H1 (cell line): Measurements from ENCODE around the gene NCCRP1. TPM values are rescaled to one million over a fixed set of nuclear protein-coding genes. Genes with fewer than 3 reads are reported as not detected.

Experiments used
- CTCF ChIA-PET: fragments of 300-600 bp; sonication (Branson Sonifier 250); formaldehyde crosslinking; loops from one replicate; lab custom pipeline; 2021; ENCODE audit not compliant: partially characterized antibody; lab: Charles Lee
- POLR2A ChIA-PET: fragments of 300-600 bp; sonication (Branson Sonifier 250); formaldehyde crosslinking; loops from one replicate; lab custom pipeline; 2021; ENCODE audit warnings: inconsistent platforms; ENCODE audit not compliant: partially characterized antibody; lab: Charles Lee
- DNase-seq, 2 experiments: peaks; one replicate each; pipeline versions ENCODE4 v3.0.0 to v3.0.0-alpha.2; 2010 to 2022; ENCODE audit warnings: low spot score in 2 of 2, low read depth in 1 of 2, mixed read lengths in 1 of 2
- FAIRE-seq: peaks from 2 replicates; lab custom pipeline; 2011; peaks lifted over from hg19 to GRCh38; lab: Jason Lieb, UNC
- H2AFZ ChIP-seq: 2 replicates; pipeline ENCODE4 v1.8.1; 2012; ENCODE audit warnings: low read length, inconsistent platforms
- H2AK5ac ChIP-seq: 2 replicates; pipeline ENCODE4 v1.6.1; 2013; ENCODE audit warnings: low read depth, low read length
- H2BK120ac ChIP-seq: replicated peaks from 2 replicates; pipeline ENCODE3; 2013; ENCODE audit warnings: low read depth, low read length, inconsistent platforms
- H2BK12ac ChIP-seq: 2 replicates; pipeline ENCODE4 v1.6.1; 2013; ENCODE audit warnings: low read depth, low read length
- H2BK15ac ChIP-seq: 2 replicates; pipeline ENCODE4 v1.6.1; 2013; ENCODE audit warnings: low read length
- H2BK20ac ChIP-seq: 2 replicates; pipeline ENCODE4 v1.6.1; 2013; ENCODE audit warnings: low read length
- H2BK5ac ChIP-seq: 2 replicates; pipeline ENCODE4 v1.6.1; 2013; ENCODE audit warnings: low read depth, low read length
- H3K14ac ChIP-seq: 2 replicates; pipeline ENCODE4 v1.6.1; 2013; ENCODE audit warnings: inconsistent platforms; ENCODE audit not compliant: insufficient read length
- H3K18ac ChIP-seq: 2 replicates; pipeline ENCODE4 v1.6.1; 2013; ENCODE audit warnings: low read length; ENCODE audit errors: extremely low read depth
- H3K23ac ChIP-seq: 2 replicates; pipeline ENCODE4 v1.6.1; 2013; ENCODE audit warnings: inconsistent platforms; ENCODE audit not compliant: insufficient read length
- H3K23me2 ChIP-seq: 2 replicates; pipeline ENCODE4 v1.6.1; 2013; ENCODE audit warnings: low read depth, low read length
- H3K27ac ChIP-seq: 2 replicates; pipeline ENCODE4 v1.6.1; 2011; ENCODE audit warnings: low read depth, low read length, inconsistent platforms
- H3K27me3 ChIP-seq, 4 experiments: replicated peaks in 1 of 4; 1 replicate in 1 of 4; 2 replicates in 3 of 4; pipeline versions ENCODE4 v1.6.1 to v1.8.1; 2011 to 2013; ENCODE audit warnings: low read length in 3 of 4, mild to moderate bottlenecking in 3 of 4, inconsistent platforms in 2 of 4, mixed read lengths in 2 of 4, moderate library complexity in 1 of 4; ENCODE audit not compliant: control insufficient read depth in 3 of 4, insufficient read depth in 3 of 4; ENCODE audit errors: extremely low read depth in 1 of 4
- H3K36me3 ChIP-seq, 4 experiments: 2 replicates each; pipeline versions ENCODE4 v1.6.1 to v1.8.1; 2011 to 2013; ENCODE audit warnings: mild to moderate bottlenecking in 4 of 4, low read length in 3 of 4, moderate library complexity in 2 of 4, control low read depth in 1 of 4, inconsistent platforms in 1 of 4; ENCODE audit not compliant: insufficient read depth in 4 of 4, control insufficient read depth in 2 of 4
- H3K4ac ChIP-seq: replicated peaks from 2 replicates; pipeline ENCODE3; 2013; ENCODE audit warnings: low read length, low read depth, mixed read lengths, inconsistent platforms; ENCODE audit not compliant: insufficient read length
- H3K4me1 ChIP-seq, 4 experiments: replicated peaks in 1 of 4; 1 replicate in 1 of 4; 2 replicates in 3 of 4; pipeline versions ENCODE4 v1.6.1 to v1.8.1; 2011 to 2013; ENCODE audit warnings: low read length in 3 of 4, inconsistent platforms in 2 of 4, mixed read lengths in 1 of 4; ENCODE audit not compliant: insufficient read depth in 4 of 4, control insufficient read depth in 3 of 4
- H3K4me2 ChIP-seq, 2 experiments: 2 replicates each; pipeline versions ENCODE4 v1.6.1 to v1.8.1; 2011 to 2013; ENCODE audit warnings: low read depth in 2 of 2, low read length in 2 of 2, control low read depth in 1 of 2, inconsistent platforms in 1 of 2, mild to moderate bottlenecking in 1 of 2; ENCODE audit not compliant: insufficient read depth in 1 of 2
- H3K4me3 ChIP-seq, 4 experiments: fragments of 200-600, 300-600 bp in 1 of 4; sonication (generic), shearing (Covaris generic), sonication (Bioruptor Twin) in 1 of 4; 2 replicates each; pipeline versions ENCODE4 v1.5.1 to v1.8.1; 2011 to 2016; ENCODE audit warnings: low read length in 4 of 4, low read depth in 3 of 4, control low read depth in 2 of 4, inconsistent platforms in 2 of 4, mild to moderate bottlenecking in 2 of 4, mixed read lengths in 1 of 4, moderate library complexity in 1 of 4; ENCODE audit not compliant: insufficient read depth in 2 of 4; ENCODE audit errors: extremely low read depth in 1 of 4
- H3K56ac ChIP-seq: replicated peaks from 2 replicates; pipeline ENCODE3; 2013; ENCODE audit warnings: low read depth, mild to moderate bottlenecking, mixed read lengths, low read length, inconsistent platforms; ENCODE audit not compliant: insufficient read length
- H3K79me1 ChIP-seq: 2 replicates; pipeline ENCODE4 v1.6.1; 2013; ENCODE audit warnings: low read depth, low read length, control low read depth
- H3K79me2 ChIP-seq, 2 experiments: 2 replicates each; pipeline versions ENCODE4 v1.6.1 to v1.8.1; 2012 to 2013; ENCODE audit warnings: low read length in 2 of 2, mild to moderate bottlenecking in 2 of 2, inconsistent platforms in 1 of 2; ENCODE audit not compliant: insufficient read depth in 2 of 2, control insufficient read depth in 1 of 2
- H3K9ac ChIP-seq, 4 experiments: replicated peaks in 1 of 4; 1 replicate in 1 of 4; 2 replicates in 3 of 4; pipeline versions ENCODE4 v1.6.1 to v1.8.1; 2011 to 2013; ENCODE audit warnings: low read depth in 3 of 4, low read length in 3 of 4, control low read depth in 2 of 4, mild to moderate bottlenecking in 2 of 4, moderate library complexity in 2 of 4, inconsistent platforms in 1 of 4; ENCODE audit errors: extremely low read depth in 1 of 4
- H3K9me3 ChIP-seq, 2 experiments: 2 replicates each; pipeline versions ENCODE4 v1.6.1 to v1.8.1; 2012 to 2013; ENCODE audit warnings: mild to moderate bottlenecking in 2 of 2, moderate library complexity in 2 of 2, control low read depth in 1 of 2, inconsistent platforms in 1 of 2, low read depth in 1 of 2, low read length in 1 of 2, mixed read lengths in 1 of 2; ENCODE audit not compliant: insufficient read depth in 2 of 2
- H4K20me1 ChIP-seq, 2 experiments: replicated peaks in 1 of 2; 2 replicates each; pipeline versions ENCODE3 to v1.8.1; 2011 to 2013; ENCODE audit warnings: inconsistent platforms in 2 of 2, low read length in 2 of 2, mild to moderate bottlenecking in 1 of 2; ENCODE audit not compliant: insufficient read depth in 2 of 2, control insufficient read depth in 1 of 2
- H4K5ac ChIP-seq: 2 replicates; pipeline ENCODE4 v1.6.1; 2013; ENCODE audit warnings: low read length, low read depth, mixed read lengths, inconsistent platforms; ENCODE audit not compliant: insufficient read length
- H4K8ac ChIP-seq: 2 replicates; pipeline ENCODE4 v1.8.0; 2013; ENCODE audit warnings: mild to moderate bottlenecking, moderate library complexity, low read length, inconsistent platforms; ENCODE audit not compliant: insufficient read depth; ENCODE audit errors: extremely low read depth
- H4K91ac ChIP-seq: replicated peaks from 2 replicates; pipeline ENCODE3; 2013; ENCODE audit warnings: low read length, mixed read lengths, inconsistent platforms; ENCODE audit not compliant: insufficient read length
- ASH2L ChIP-seq: fragments of 200-600, 300-600 bp; sonication (generic); IDR thresholded peaks from one replicate; pipeline ENCODE4 v1.7.1; 2017; ENCODE audit warnings: low read length
- BCL11A ChIP-seq, 2 experiments: IDR thresholded peaks; one replicate each; pipeline ENCODE4 v1.6.1; 2011; ENCODE audit warnings: low read depth in 2 of 2, low read length in 2 of 2, mild to moderate bottlenecking in 2 of 2
- BRCA1 ChIP-seq: IDR thresholded peaks from 2 replicates; pipeline ENCODE4 v1.6.1; 2012; ENCODE audit warnings: low read depth, low read length, improper control_type of control experiment
- CHD2 ChIP-seq: IDR thresholded peaks from 2 replicates; pipeline ENCODE4 v1.6.1; 2012; ENCODE audit warnings: low read length, improper control_type of control experiment
- EGR1 ChIP-seq: IDR thresholded peaks from 2 replicates; pipeline ENCODE4 v1.6.1; 2011; ENCODE audit warnings: low read depth, low read length, borderline replicate concordance
- GABPA ChIP-seq: IDR thresholded peaks from 2 replicates; pipeline ENCODE4 v1.6.1; 2011; ENCODE audit warnings: mild to moderate bottlenecking, low read length, moderate library complexity, borderline replicate concordance; ENCODE audit not compliant: insufficient read depth
- POLR2AphosphoS5 ChIP-seq: IDR thresholded peaks from 2 replicates; pipeline ENCODE4 v1.6.1; 2011; ENCODE audit warnings: low read depth, low read length
- SIRT6 ChIP-seq: IDR thresholded peaks from one replicate; pipeline ENCODE4 v1.7.1; 2012; ENCODE audit warnings: low read length, inconsistent platforms
- SIX5 ChIP-seq: IDR thresholded peaks from 2 replicates; pipeline ENCODE4 v1.6.1; 2011; ENCODE audit warnings: mild to moderate bottlenecking, low read depth, low read length
- SP1 ChIP-seq: IDR thresholded peaks from 2 replicates; pipeline ENCODE4 v1.6.1; 2011; ENCODE audit warnings: low read depth, low read length
- TAF1 ChIP-seq: IDR thresholded peaks from 2 replicates; pipeline ENCODE4 v1.6.1; 2011; ENCODE audit warnings: mild to moderate bottlenecking, low read depth, low read length
- TAF7 ChIP-seq: optimal IDR thresholded peaks from 2 replicates; pipeline ENCODE3; 2011; ENCODE audit warnings: low read depth, mild to moderate bottlenecking, inconsistent platforms, low read length, moderate library complexity, borderline replicate concordance
- WGBS, 2 experiments: shearing (Covaris generic) in 1 of 2; methylation state at CpG; one replicate each; pipeline versions ENCODE4 v1.1.6 to v1.1.7; 2013 to 2015; ENCODE audit warnings: low lambda C conversion rate in 2 of 2, mixed read lengths in 2 of 2, inconsistent platforms in 1 of 2, low coverage in 1 of 2, missing lambda C conversion rate in 1 of 2; ENCODE audit not compliant: insufficient replicate concordance in 2 of 2, insufficient coverage in 1 of 2, insufficient read length in 1 of 2; ENCODE audit errors: extremely low coverage in 1 of 2, missing lambda C conversion rate in 1 of 2; 5-methylcytosine and 5-hydroxymethylcytosine counted together
- polyA plus RNA-seq, 7 experiments: library from polyadenylated mRNA; depleted of rRNA in 3 of 7; stranded (reverse) in 5 of 7; unstranded in 2 of 7; fragments of >200 nt in 5 of 7; fragments of 200-250 nt in 2 of 7; gene quantifications; 1 replicate in 5 of 7; 2 replicates in 1 of 7; 4 replicates in 1 of 7; pipeline versions ENCODE4 v1.2.1 to v1.2.3, GENCODE V29; 2011 to 2013; ENCODE audit warnings: missing spikeins in 2 of 7, mixed read lengths in 2 of 7
- total RNA-seq: library from RNA; stranded (reverse); fragmentation: NEBNext Ultra II Directional; extraction: Animal tissue kit (Norgen Biotek cat#: 25700); gene quantifications from 2 replicates; pipeline ENCODE4 v1.2.1, GENCODE V29; 2021
- TF ChIP-seq, protein P1 (sequence below): IDR thresholded peaks from 2 replicates; pipeline ENCODE4 v1.6.1; 2011; ENCODE audit warnings: low read length, improper control_type of control experiment

NCCRP1 gene
- total and polyA plus RNA-seq, 2 of the 8 experiments (the other 6 are each of a cell fraction or from before 2014, with no cell fraction given), result 2.8 to 7.9 TPM

DNA sequence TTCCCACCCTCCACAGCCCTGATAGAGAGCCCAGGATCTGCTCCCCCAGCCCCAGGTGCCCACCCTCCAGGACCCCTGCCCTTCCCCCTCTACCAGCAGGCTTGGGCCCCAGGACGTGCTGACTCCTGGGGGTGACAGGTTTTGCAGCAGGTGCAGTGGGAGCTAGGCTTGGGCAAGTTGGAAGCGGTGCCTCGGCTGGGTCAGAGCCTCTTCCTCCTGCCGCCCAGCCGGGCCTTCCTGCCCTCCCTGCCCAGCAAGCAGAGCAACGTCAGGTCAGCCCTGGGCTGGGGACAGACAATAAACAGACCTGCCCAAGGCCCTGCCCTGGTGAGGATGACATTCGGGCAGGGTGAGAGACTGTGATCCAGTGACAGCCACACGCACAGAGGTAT lies 9.2 kb upstream of the NCCRP1 start:
- no peak overlapping the region for H3K23ac ChIP-seq
- no peak overlapping the region for H2BK5ac ChIP-seq
- H3K14ac ChIP-seq, result no peak overlapping the region
- H2BK15ac ChIP-seq, result no peak overlapping the region; the same call in 1 of the 2 replicates
- H3K79me2 ChIP-seq, result no peaks in the 10 kb centered on the region
- H2AK5ac ChIP-seq, result no peak overlapping the region
- H2BK120ac ChIP-seq, result no peak overlapping the region
- peak overlapping the region; percentile 37; the same call in 1 of the 2 replicates for H2AFZ ChIP-seq
- H3K27me3 ChIP-seq, result no peaks in the 10 kb centered on the region
- no peak overlapping the region for H2BK12ac ChIP-seq
- peak overlapping the region; percentile 23 for H4K91ac ChIP-seq
- H3K9me3 ChIP-seq, result no peaks in the 10 kb centered on the region
- H3K18ac ChIP-seq, result no peak overlapping the region
- no peak overlapping the region for H3K56ac ChIP-seq
- H4K8ac ChIP-seq, result peak overlapping the region; percentile 31
- CTCF ChIA-PET, result interaction anchor here (0.6 to 3.7 kb wide), 20 partner anchors 8 to 239 kb away, joined by 3 to 33 read pairs (median 4); partner anchors contain the start of gene NCCRP1
- no peak overlapping the region for H3K9ac ChIP-seq
- no peaks in the 10 kb centered on the region for H4K20me1 ChIP-seq
- no peak overlapping the region for H3K4me2 ChIP-seq
- H3K4ac ChIP-seq, result no peak overlapping the region
- H2BK20ac ChIP-seq, result no peak overlapping the region
- 64% methylated on average over 8 of the region's 8 CpGs; no CpG with 5 or more reads in 1 of the 2 experiments for WGBS, 2 experiments
- H3K79me1 ChIP-seq, result no peaks in the 10 kb centered on the region
- H3K4me3 ChIP-seq, result no peak overlapping the region
- TF ChIP-seq BCL11A (IDR thresholded peaks at IDR 0.05; ENCODE audit: low read depth in 2 of 2, low read length in 2 of 2) (no peak), SIX5 (no peak), GABPA (no peak), ASH2L (no peak), CHD2 (no peak), TAF1 (no peak), SIRT6 (no peak), SP1 (no peak), BRCA1 (no peak), TAF7 (no peak), EGR1 (no peak), POLR2AphosphoS5 (no peak)
- TF ChIP-seq, protein P1, sequence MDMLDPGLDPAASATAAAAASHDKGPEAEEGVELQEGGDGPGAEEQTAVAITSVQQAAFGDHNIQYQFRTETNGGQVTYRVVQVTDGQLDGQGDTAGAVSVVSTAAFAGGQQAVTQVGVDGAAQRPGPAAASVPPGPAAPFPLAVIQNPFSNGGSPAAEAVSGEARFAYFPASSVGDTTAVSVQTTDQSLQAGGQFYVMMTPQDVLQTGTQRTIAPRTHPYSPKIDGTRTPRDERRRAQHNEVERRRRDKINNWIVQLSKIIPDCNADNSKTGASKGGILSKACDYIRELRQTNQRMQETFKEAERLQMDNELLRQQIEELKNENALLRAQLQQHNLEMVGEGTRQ, result no peak
- DNase-seq (no peak), FAIRE-seq (no peak)
- H3K23me2 ChIP-seq, result no peaks in the 10 kb centered on the region
- POLR2A ChIA-PET, result interaction anchor here (1.3 to 1.8 kb wide), 2 partner anchors 9 to 37 kb away, joined by 3 to 6 read pairs; partner anchors contain the start of gene NCCRP1
- H3K4me1 ChIP-seq, result peaks cover 0 to 3% (median under 1%) of the 10 kb centered on the region in 4 experiments; a peak in 2 of 7 replicates
- no peaks in the 10 kb centered on the region for H3K36me3 ChIP-seq
- H3K27ac ChIP-seq, result no peak overlapping the region
- no peak overlapping the region for H4K5ac ChIP-seq
